Medulla oblongata (tissue), 1 donor: ENCODE measurements around the gene CREBZF.
"Not testable (repeated sequence)": the region's sequence is repeated elsewhere in the genome, so short reads cannot be mapped to it uniquely, and the experiment has no call there.

ENCODE experiments used
- DNase-seq: peaks from one replicate; pipeline ENCODE4 v3.0.0-alpha.2; 2015; ENCODE audit errors: extremely low spot score

The CREBZF gene

DNA sequence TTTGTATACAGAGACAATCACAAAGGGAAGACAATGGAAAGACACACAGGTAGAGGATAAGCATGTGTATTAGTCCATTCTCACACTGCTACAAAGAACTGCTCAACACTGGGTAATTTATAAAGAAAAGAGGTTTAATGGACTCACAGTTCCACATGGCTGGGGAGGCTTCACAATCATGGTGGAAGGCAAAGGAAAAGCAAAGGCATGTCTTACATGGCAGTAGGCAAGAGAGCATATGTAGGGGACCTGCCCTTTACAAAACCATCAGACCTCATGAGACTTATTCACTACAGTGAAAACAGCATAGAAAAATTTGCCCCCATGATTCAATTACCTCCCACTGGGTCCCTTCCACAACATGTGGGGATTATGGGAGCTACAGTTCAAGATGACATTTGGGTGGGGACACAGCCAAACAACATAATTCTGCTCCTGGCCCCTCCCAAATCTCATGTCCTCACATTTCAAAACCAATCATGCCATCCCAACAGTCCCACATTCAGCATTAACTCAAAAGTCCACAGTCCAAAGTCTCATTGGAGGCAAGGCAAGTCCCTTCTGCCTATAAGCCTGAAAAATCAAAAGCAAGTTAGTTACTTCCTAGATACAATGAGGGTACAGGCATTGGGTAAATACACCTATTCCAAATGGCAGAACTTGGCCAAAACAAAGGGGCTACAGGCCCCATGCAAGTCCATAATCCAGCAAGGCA lies 6.2 kb upstream of the CREBZF start:
- DNase-seq = not testable (repeated sequence)

DNA sequence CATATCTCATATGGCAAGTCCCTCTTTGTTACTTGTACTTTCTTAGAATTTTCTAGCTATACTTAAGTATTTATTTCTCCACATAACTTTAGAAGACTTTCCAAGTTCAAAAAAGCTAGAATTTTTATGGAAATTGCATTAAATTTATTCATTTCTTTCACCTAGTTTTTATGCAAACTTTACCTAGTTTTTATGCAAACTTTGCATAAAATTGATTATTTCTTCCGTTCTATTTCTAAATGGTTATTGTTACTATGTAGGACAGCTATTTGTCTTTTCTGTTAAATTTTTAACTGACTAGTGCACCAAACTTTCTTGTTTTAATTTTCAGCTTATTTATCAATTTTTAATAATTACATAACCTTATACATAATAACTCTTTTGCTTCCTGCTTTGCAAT lies 3.2 kb upstream of the CREBZF start:
- no peak for DNase-seq

DNA sequence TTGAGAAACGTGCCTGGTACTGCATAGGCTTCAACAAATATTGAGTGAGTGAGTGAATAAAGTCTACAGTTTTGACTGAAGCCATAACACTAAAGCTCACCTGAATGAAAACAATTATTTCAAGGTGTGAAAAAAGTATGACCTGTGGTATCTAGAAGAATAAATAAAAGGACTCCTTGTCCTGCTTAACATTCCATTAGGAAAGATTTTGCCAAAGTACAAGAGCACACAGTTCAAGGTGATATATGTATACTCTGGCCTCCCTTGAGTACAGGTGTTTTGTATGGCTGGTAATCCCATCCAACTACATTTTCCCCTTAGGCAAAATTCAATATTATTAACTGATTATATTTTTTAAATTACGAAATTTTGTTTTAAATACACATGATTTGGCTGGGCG lies 1.8 kb upstream of the CREBZF start:
- DNase-seq = no peak

- no peak for DNase-seq
Measured at GRCh38 chr11:85665733-85666132, 804 bp upstream of the CREBZF start.

- peak; percentile 85 for DNase-seq
Measured at GRCh38 chr11:85663753-85664614, 945 bp downstream of the CREBZF start.

DNA sequence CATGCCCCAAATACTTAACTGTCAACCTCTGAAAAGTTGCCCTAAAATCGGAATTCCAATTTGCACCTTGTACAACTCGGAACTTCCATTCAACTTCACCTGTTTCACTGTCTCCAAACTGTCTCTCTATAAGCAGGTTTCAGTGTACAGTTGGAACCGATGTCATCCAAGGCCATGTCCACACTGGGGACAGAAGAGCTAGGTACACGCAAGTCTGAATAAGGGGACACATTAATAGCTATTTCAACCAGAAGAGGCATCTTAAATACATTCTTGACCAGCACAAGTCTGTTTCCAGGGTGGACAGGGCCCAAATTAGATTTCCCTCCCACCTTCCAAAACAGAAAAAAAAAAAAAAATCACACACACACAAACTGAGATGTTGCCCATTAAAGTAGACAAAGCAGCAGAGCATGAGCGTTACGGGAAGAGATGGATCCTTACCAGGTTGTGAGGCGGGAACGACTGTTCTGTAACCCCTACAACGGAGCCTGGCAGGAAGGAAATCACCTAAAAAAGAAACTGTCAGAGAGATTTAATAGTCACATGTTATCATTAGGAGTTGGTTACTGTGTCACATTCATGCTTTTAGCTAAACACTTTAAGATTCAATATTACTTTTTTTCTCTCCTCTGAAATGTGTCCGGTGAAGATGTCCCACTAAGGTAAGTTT lies 1.7 kb downstream of the CREBZF start:
- peak; percentile 19 for DNase-seq

DNA sequence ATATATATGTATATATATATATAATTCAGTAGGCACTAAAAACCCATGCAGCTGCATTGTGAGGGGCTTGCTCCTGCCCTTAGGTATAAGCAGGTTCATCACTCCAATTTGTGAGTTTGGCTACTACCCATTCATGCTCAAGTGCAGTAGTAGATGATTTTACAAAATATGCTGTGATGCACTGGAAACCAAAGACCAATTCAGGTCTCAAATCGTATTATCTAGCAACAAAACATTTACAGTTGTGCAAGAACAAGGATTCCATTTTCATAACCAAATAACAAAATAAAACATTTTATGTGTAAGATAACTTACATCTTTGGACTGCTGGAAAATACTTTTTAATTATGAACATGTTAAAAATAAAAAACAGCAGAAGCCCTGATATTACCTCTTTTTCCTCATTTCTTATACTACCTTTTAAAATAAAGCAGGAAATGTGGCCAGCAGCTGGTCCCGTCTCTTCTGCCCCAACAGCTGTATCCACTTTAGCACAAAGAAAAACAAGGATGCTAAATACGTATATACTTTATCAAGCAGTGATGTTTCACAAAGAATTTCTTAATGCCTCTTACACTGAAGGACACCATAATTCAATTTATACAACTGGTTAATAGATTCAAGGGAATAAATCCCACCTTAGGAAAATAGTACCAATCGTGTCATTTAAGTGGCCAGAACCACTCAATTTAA lies 2.8 kb downstream of the CREBZF start:
- DNase-seq = no peak

DNA sequence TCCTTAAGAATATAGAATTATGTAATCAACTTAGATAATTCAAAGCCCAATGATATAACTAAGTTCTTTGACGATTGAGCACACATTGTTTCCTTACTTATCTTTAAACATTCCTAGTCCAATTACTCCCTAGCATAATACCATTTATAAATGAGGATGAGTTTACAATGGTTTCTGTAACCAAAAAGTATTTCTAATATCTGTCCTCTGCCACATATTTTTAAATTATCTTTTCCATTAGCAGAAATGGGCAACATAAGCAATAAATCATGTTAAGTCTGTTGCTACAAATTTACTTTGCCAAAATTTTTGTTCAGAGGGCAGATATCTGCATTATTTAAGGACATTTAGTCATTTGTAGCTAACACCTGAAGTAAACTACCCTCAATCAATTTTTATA lies 6.7 kb downstream of the CREBZF start:
- DNase-seq = no peak

DNA sequence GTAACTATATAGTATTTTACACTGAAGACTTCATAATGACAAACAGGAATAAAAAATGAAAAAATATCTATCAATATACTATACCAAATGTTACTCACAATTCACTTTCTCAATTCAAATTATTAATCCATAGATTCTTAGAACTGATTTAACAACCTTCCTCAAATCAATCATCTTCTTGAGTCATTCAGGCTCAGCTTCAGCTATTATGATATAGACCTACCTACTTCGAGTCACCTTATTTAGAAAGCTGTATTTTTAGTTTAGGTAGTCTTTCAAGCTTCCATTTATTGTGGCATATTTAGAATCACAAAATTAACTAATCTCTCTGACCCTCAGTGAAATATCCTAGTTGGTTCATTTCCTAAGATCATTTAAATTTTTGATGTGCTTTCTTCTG lies 8.2 kb downstream of the CREBZF start:
- DNase-seq = no peak

- DNase-seq = not testable (repeated sequence)
Measured at GRCh38 chr11:85654343-85654742, 10.6 kb downstream of the CREBZF start.

DNA sequence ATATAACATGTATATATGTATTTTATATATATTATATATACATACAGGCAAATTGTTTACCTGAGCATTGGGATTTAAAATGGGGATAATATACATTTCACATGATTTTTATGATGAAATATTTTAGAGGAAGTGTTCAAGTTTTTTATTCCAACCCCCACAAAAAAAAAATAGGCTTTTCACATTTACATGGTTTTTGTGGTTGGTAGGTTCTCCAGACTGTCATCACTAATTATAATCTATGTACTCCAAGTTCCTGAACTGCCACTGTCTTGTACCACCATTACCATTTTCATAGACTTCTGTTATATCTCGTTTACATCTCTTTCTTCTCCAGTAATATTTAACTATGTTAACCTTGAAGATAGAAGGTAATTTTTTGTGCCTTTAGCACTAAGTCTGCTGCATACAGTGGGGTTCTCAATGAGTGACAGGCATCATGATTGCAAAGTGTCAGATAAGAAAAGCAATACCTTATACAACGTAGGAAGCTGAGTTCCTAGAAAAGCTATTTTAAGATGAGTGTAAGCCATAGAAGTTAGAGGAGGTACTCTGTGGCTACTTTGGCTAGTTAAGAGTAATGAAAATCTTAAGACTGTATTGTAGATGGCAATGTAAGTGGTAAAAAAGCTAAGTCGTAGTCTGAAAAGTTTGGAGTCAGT lies 12.0 kb downstream of the CREBZF start:
- no peak for DNase-seq

- no peak for DNase-seq
Measured at GRCh38 chr11:85651118-85651517, 13.8 kb downstream of the CREBZF start.

DNA sequence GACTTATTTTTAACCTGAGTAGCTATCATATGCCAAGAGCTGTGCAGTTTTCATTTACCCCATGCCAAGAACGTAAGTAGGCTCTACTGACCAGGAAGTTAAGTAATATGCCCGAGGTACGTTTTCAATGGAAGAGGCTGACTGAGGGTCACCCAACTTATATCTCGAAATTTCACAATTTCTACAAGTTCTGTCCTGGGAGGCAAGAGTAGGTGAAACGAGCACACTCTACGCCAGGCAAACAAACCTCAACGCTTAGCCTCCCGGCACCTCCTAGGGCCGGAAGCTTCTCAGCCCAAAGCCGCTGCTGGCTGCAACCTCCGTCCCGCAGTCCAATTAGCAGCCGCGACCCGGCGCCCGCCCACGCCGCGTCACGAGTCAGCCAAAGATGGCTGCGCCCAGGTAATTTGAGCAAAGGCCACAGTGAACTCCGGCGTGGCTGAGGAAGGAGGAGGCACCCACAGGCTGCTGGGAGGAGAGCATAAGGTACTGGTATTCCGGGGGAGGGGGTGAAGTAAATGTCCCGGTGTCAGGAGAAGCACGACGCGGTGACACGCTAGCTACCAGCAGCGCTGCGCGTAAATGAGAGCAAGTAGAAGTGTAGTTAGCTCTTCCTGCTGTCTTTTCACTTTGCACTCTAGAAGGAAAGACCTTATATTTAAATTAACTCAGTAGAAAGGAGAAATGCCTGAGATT lies 17.2 kb downstream of the CREBZF start, which contains the start of gene TMEM126A:
TSS of gene TMEM126A (plus strand) at position 364 of the 696 bp plus-strand sequence. CDS start 2,289 bp downstream, outside the sequence.
- peak; percentile 92 for DNase-seq

- no peak for DNase-seq
Measured at GRCh38 chr11:85647078-85647477, 17.9 kb downstream of the CREBZF start.

DNA sequence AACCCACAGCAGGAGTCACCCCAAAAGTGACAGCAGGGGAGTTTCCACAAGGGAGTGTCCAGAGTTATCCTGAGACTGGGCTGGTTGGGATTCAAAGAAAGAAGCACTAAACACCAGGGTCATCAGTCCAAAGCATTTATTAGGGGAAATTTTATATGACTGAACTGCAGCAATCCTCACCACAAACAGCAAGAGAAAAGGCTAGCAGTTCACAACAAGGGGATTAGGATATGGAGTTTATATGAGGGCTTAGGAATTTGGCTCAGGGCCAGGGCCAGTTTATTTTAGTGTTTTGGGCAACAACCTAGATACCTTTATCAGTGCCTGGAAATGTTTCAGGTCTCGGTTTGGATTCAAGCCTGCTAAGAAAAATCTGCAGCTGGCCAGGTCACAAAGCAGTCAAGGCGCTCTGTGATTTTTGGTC lies 21.7 kb downstream of the CREBZF start:
- no peak for DNase-seq

DNA sequence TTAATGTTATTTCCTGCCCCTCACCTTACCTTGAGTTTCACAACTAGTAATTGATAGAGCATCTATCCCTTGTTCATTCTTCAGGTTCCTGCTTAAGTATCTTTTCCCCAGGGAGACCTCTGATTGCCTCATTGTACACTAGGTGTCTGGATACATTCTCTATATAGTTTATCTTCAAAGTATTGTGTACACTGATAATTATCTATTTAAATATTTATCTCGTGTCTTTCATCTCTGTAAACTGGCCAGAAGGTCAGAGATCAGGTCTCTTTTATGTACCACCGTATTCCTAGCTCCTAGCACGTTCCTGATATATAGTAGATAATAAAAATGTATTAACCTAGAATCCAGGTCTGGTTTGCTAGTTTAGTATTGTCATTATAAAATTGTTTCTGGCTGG lies 30.2 kb downstream of the CREBZF start:
- no peak for DNase-seq

- no peak for DNase-seq
Measured at GRCh38 chr11:85628771-85629341, 36.1 kb downstream of the CREBZF start.

DNA sequence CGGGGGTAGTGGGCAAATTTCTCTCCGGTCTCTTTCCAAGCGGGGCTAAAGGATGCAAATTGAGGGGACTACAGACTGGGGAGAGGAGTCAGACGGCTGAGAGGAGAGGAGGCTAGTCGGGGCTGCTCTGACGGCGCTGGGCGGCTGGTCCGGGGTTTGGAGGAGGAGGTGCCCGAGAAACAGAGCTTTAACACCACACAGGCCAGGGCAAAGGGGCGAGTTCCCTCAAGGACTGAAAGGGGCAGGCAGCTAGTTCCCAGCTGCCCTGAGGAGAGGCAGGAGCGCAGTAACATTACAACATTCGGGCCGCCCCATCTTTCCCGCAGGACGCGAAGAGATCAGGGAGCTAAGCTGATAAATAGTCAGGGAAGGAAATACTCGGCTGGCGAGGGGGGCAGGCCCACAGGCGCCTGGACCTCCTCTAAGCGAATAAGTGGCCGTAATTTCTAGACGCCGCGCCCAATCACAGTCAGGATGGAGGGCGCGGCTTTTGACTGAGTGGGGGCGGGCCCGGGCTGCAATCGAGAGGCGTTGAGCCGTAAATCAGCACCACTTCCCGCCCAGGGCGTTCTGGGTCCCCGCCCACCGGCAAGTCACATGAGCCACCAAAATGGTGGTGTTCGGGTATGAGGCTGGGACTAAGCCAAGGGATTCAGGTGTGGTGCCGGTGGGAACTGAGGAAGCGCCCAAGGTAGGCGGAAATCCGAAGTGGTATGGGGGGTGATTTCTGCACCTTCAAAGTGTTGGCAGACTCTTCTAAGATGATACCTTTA lies 36.7 kb downstream of the CREBZF start, which contains the start of gene TMEM126B:
TSS of gene TMEM126B (plus strand) at position 596 of the 773 bp plus-strand sequence. CDS start at position 611, 15 bp downstream.
- peak; percentile 99 for DNase-seq

- peak; percentile 71 for DNase-seq
Measured at GRCh38 chr11:85627332-85627997, 37.5 kb downstream of the CREBZF start, which contains the start of gene DLG2. TSS of gene DLG2 (minus strand) at chr11:85627344.
